NCI-H460 (cell line): ENCODE results near the gene FXYD7. TPM values are rescaled to one million over a fixed set of nuclear protein-coding genes. Genes with fewer than 3 reads are reported as not detected.

Source experiments
- DNase-seq: peaks from one replicate; pipeline ENCODE4 v3.0.0-alpha.2; 2016; ENCODE audit warnings: low read depth; ENCODE audit errors: extremely low read depth
- total RNA-seq: library from RNA; depleted of rRNA; stranded (reverse); fragments of >200 nt; shearing (Covaris generic); gene quantifications from 2 replicates; pipeline ENCODE4 v1.2.3, GENCODE V29; 2014

The FXYD7 gene
- total RNA-seq, 1 experiment from 2014 or later = not detected

DNA sequence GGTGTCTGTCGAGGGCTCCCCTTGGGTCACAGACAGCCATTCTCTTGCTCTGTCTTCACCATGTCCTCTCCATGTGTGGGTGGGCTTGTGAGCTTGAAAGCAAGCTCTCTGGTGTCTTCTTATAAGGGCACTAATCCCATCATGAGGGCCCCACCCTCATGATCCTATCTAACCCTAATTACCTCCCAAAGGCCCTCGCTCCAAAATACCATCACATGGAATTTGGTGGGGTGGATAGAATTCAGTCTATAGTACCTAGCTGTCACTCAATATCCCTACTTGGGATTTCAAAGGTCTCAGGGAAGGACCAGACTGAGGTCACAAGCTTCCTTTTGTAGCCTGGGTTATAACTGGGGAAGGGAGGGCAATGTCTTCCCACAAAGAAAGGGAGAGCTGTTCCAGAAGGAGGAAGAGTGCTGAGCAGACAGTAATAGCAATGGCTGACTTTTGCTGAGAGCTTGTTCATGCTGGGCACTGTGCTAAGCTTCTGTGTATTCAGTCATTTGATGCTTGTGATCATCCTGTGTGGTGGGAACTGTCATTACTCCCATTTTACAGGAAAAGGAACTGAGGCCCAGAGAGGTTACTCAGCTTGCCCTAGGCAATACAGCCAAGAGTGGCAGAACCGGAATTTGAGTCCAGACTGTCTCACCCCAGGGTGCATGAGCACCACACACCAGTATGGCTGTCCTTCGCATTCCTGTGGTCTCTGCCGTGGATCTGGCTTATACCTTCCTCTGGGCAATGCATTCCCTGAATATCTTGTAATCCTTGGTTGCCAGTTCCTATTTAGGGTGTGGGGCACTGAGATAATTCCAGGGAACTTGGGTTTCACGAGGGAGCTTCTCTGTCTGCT lies 19.6 kb downstream of the FXYD7 start:
- DNase-seq = no peak

DNA sequence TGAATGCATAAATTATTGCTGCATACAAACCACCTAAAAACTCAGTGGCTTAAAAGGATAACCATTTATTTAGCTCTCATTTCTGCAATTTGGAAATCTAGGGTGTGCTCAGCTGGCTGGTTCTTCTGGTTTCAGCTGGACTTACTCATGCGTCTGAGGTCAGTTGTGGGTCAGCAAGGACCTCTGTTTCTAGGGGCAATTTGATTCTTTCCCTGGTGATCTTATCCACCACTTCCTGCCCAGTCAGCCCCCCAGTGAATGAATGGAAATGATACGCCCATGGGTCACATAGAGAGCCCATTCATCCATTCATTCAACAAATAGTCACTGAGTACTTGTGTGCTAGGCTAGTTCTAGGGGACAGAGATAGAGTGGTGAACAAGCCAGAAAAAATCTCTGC lies 21.4 kb downstream of the FXYD7 start:
- DNase-seq = no peak

DNA sequence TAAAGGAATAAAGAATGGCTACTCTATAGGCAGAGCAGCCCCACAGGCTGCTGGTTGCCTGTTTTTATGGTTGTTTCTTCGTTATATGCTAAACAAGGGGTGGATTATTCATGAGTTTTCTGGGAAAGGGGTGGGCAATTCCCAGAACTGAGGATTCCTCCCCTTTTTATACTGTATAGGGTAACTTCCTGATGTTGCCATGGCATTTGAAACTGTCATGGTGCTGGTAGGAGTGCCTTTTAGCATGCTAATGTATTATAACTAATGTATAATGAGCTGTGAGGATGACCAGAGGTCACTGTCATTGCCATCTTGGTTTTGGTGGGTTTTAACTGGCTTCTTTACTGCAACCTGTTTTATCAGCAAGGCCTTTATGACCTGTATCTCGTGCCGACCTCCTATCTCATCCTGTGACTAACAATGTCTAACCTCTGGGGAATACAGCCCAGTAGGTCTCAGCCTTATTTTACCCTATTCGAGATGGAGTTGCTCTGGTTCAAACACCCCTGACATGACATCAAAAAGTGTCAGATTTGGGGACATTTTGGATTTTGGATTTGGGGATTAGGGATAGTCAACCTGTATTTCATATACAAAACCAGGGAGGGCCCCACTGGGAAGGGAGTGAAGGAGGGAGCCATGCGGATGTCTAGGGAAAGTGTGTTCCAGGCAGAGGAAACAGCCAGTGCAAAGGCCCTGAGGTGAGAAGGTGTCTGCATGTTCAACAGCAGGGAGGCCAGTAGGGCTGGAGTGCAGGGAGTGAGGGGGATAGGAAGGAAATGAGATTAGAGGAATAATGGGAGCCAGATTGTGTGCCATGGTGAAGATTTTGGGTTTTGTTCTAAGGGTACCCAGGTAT lies 22.4 kb downstream of the FXYD7 start:
- DNase-seq = no peak

DNA sequence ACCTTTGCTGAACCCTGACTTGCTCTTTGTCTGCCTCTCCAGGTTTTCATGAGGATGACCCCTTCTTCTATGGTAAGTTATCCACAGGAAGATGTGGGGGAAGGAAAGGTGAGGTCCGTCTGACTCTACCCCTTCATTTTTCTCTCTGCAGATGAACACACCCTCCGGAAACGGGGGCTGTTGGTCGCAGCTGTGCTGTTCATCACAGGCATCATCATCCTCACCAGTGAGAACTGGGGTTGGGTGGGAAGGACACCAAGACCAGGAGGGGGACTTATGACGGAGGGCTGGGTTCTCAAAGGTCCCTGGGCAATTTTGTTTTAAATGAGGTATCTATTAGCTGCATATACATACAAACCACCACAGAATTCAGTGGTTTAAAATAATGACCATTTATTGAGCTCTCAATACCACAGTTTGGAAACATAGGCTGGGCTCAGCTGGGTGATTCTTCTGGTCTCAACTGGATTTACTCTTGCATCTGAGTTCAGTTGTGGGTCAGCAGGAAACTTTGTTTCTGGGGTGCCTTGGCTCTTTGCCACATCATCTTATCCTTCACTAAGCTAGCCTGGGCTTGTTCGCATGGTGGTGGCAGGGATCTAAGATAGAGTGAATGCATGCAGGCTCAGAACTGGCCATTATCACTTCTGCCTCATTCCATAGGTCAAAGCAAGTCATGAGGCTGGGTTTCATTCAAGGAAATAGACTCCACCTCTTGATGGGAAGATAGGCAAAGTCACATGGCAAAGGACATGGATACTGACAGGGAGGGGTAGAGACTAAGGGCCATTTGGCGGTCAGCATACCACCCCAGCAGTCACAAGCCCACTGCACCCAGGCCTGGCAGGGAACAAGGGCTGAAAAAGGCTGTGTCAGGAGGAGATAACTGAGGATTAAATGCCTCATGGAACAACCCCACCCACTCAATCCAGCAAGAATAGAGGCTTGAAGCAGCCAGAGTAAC lies 23.3 kb downstream of the FXYD7 start:
- no peak for DNase-seq

DNA sequence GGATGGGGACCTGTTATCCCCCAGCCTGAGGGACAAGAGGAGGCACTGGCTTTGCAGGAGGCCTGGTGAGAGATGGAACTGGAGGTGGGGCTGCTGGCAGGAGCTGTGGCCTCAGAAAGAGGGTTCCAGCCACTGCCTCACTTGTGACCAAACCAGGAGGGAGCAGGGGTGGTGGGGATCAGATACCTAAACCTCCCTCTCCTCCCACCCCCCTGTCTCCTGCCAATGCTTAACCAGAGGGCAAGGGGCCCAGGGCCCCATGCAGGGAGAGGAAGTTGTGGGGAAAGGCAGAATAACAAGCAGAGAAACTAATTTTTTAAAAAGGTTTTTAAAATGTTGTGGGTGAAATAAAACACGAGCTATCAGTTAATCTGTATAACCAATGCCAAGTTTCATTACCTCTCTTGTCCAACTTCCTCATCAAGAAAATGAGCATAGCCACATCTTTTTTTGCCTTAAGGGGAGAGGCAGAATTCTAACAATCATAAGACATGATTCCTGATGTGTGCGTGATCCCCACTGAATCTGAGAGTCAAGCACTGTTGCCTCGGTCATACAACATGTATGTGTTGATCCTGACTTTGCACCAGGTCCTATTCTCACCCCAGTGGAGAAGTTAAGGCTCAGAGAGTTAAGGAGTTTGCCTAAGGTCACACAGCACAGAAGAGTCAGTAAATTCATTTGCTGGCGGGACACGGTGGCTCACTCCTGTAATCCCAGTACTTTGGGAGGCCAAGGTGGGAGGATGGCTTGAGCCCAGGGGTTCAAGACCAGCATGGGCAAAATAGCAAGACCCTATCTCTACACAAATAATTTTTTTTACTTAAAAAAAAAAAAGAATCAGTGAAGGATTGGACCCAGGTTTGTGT lies 24.4 kb downstream of the FXYD7 start:
- no peak for DNase-seq

DNA sequence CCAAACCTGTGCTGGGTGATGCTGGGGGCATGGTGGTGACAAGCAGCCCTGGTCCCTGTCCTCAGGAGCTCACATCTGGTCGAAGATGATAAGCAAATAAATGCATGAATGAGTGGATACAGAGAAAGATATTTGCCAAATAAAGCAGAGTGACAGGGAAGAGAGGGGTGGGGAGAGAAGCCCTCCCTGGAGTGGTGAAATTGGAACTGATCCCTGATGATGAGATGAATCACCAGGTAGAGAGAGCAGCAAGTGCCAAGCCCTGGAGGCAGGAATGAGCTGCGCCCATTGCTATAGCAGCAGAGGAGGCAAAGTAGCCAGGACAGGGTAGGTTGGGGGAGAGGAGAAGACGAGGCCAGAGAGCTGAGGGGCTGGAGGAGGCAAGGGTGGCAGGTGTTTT lies 25.1 kb downstream of the FXYD7 start:
- DNase-seq = no peak

DNA sequence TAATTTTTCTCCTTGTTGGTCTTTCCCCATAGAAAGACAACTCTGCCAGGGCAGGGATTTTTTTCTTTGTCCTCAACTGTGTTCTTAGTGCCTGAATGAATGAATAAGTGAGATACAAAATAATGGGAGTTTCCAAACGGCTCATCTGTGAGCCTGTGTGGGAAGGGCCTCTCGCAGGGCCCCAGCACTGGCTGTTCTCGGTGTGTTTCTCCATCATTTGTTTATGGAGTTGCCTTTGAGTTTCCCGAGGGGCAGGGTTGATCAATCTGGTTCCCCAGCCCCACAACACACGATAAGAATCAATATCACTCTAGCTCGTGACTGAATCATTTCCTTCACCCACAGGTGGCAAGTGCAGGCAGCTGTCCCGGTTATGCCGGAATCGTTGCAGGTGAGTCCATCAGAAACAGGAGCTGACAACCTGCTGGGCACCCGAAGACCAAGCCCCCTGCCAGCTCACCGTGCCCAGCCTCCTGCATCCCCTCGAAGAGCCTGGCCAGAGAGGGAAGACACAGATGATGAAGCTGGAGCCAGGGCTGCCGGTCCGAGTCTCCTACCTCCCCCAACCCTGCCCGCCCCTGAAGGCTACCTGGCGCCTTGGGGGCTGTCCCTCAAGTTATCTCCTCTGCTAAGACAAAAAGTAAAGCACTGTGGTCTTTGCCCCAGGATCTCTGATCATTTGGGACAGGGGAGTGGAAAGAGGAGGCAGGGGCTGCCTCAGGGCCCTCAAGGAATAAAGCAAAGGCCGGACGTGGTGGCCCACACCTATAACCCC lies 26.4 kb downstream of the FXYD7 start:
- DNase-seq = no peak

DNA sequence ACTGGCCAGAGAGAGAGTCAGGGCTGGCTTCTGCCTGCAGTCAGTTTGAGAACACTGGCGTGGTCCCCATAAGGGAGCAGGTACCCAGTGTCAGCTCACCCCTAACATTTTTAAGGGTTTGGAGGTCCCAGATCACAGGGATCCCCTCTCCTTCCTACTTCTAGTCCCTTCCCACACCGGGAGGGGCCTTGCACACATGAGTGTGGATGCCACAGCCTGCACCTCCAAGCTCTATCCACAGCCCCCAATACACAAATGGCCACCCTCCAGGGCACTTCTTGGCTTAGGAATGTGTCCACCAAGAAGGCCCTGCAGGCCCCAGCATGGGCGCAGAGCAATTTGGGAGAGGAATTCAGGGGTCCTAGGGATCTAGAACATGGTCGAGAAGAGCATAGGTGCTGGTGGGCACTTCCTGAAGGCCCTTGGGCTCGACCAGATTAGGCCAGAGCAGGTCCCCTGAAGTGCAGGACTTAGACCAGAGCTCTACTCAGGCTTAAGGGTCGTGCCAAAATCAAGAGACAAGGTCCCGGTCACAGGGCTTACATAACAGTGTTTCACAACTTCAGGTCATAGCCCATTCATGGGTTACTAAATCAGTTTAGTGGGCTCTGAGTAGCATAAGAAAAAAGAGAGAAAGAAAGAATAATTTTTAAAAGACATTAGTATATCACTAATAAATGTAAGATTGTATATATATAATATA lies 27.5 kb downstream of the FXYD7 start:
- no peak for DNase-seq

DNA sequence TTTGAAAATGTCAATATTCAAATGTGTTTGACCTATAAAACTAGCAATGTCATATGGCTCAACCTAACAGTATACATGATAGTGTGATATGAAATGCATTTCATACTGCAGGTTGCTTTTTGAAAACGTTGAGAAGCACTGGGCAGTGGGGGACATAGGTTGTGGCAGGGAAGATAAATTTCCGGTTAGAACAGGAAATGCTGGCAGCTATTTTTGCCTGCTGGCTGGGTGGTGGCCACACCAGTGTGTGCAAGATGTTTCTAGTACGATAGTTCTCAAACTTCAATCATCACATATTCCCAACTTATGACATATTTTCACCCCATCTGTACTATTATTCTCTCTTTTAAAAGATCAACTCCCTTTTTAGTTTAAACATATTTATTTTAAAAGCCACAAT lies 28.7 kb downstream of the FXYD7 start:
- no peak for DNase-seq

DNA sequence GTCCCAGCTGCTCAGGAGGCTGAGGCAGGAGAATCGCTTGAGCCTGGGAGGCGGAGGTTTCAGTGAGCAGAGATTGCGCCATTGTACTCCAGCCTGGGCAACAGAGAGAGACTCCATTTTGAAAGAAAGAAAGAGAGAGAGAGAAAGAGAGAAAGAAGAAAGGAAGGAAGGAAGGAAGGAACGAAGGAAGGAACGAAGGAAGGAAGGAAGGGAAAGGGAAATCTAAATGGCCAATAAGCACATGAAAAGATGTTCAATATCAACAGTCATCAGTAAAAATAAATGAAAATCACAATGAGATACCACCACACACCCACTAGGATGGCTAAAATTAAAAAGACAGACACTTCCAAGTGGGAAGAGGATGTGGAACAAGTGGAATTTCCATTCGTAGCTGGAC lies 31.2 kb downstream of the FXYD7 start:
- DNase-seq = no peak

DNA sequence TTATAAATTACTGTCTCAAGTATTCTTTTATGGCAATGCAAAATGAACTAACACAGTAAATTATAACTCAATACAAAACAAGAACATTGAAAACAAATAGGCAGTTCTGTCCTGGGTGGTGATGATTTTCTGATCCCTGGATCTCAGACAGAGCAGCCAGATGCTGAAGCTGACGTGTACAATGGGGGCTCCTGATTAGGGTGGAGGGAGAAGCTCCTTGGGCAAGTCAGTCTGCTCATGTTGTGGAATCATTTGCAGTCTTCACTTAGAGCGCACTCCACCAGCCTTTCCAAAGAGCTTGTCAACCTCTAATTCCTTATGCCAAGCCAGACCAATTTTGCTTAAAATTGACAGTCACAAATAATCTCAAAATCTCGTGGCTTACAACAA lies 33.1 kb downstream of the FXYD7 start:
- DNase-seq = no peak

DNA sequence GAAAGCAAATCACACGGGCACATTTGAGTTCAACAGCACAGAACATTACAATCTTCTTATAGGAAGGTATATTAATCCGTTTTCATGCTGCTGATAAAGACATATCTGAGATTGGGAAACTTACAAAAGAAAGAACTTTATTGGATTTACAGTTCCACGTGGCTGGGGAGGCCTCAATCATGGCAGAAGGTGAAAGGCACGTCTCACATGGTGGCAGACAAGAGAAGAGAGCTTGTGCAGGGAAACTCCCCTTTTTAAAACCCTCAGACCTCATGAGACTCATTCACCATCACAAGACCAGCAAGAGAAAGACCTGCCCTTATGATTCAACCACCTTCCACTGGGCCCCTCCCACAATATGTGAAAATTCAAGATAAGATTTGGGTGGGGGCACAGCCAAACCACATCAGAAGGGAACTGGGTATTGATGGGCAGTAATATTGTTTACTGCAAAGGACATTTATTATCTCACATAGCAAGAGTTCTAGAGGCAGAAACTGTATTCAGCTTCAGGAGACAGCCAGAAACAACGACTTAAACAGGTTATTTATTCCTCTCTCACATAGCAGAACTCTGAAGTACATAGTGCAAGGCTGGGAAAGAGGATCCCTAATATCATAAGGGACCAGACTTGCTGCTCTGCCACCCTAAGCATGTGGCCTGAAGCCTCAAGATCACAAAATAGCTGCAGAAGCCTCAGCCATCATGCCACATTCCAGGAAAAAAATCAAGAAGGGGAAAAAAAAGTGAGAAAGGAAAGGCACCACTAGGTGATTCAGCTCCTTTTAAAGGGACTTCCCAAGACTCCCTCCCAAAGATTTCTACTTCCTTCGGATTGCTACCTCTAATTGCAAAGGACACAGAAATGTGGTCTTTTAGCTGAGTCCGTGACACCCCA lies 34.6 kb downstream of the FXYD7 start:
- DNase-seq = no peak

DNA sequence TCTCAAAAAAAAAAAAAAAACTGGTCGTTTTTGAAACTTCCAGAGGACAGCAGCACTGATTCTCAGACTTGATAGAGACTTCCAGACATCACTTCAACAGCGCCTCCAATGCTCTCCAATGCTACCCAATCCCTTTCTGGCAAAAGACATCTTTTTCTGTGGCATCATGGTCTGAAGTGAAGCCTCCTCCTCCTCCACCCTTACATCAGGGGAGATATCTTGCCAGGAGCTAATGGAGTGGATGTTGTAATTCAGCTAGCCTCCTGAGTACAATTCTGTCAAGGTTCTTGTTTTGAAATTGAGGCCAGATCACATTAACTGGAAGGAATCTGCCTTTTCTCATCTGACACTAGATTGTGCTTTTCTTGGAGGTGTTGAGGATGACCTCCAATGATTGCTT lies 35.6 kb downstream of the FXYD7 start:
- no peak for DNase-seq

DNA sequence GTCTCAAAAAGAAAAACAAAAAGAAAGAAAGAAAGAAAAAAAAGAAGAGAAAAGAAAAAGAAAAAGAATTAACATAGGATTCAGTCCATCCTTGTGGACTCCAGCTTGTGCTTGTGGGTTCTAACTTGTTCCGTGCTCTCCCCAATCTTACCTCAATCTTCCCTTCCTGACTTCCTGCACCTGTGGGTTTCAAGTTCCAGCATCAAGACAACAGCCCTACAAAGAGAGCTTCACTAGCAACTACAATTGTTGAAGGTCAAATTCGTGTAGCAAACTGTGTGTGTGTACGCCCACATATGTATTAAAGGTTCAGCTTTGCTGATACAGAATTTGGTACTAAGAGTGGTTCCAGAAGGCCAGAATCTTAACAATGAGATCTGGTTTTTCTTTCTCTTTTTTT lies 36.8 kb downstream of the FXYD7 start:
- no peak for DNase-seq

DNA sequence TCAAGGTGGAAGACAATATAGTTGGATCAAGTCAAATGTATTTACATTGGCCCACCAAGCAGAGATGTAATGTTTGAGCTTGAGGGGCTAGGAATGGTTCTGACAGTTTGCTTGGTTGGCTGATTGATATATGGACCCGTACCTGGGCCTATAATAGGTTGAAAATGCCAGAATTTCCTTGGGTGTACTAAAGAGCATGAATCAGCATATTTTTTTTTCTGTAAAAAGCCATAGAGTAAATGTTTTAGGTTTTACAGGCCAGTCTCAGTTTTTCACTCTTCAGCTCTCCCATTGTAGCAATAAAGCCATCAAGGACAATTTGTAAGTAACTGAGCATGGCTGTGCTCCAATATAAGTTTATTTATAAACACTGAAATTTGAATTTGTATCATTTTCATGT lies 38.3 kb downstream of the FXYD7 start:
- no peak for DNase-seq

DNA sequence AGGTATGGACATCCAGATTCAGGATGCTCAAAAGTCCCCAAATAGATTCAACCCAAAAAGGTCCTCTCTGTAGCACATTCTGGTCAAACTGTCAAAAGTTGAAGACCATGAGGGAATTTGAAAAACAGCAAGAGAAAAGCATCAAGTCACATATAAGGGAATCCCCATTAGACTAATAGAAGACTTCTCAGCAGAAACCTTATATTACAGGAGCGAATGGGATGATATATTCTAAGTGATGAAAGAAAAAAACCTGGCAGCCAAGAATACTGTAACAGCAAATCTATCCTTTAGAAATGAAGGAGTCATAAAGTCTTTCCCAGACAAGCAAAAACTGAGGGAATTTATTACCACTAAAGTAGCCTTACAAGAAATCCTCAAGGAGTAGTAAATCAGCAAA lies 41.2 kb downstream of the FXYD7 start:
- no peak for DNase-seq

DNA sequence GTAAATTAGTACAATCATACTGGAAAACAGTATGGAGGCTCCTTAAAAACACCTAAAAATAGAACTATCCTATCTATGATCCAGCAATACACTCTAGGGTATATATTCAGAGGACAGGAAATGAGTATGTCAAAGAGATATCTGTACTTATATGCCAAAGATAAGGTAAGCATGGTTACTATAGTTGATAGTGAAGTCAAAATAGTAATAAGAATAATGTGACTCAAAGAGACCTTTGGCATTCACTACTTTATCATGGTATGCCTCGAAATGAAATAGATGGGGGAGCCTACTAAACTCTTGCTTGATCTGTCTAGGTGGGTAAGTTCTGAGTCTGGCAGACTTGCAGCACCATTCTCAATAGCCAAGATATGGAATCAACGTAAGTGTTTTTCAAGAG lies 41.8 kb downstream of the FXYD7 start:
- no peak for DNase-seq
